H9 (cell line): ENCODE measurements around the gene C1QTNF3. TPM values are rescaled to one million over a fixed set of nuclear protein-coding genes. Genes with fewer than 3 reads are reported as not detected.

Experiments
- DNase-seq: peaks from one replicate; pipeline ENCODE4 v3.0.0-alpha.2; 2017
- H2AFZ ChIP-seq: one replicate; pipeline ENCODE4 v1.6.1; 2013; ENCODE audit warnings: mild to moderate bottlenecking, low read length, control low read depth, moderate library complexity
- H2AK5ac ChIP-seq: 2 replicates; pipeline ENCODE4 v1.6.1; 2013; ENCODE audit warnings: low read length, control low read depth, mixed read lengths; ENCODE audit not compliant: insufficient read length
- H2BK120ac ChIP-seq: one replicate; pipeline ENCODE4 v1.6.1; 2013; ENCODE audit warnings: low read depth, mild to moderate bottlenecking, low read length, control low read depth, inconsistent platforms; ENCODE audit not compliant: poor library complexity, severe bottlenecking
- H2BK12ac ChIP-seq: 2 replicates; pipeline ENCODE4 v1.6.1; 2013; ENCODE audit warnings: low read length, control low read depth, mixed read lengths, low read depth; ENCODE audit not compliant: insufficient read length
- H2BK15ac ChIP-seq: 2 replicates; pipeline ENCODE4 v1.6.1; 2013; ENCODE audit warnings: low read depth, low read length, control low read depth
- H2BK20ac ChIP-seq: one replicate; pipeline ENCODE4 v1.6.1; 2013; ENCODE audit warnings: low read depth, mild to moderate bottlenecking, low read length, control low read depth, inconsistent platforms; ENCODE audit not compliant: poor library complexity, severe bottlenecking
- H2BK5ac ChIP-seq: 2 replicates; pipeline ENCODE4 v1.6.1; 2013; ENCODE audit warnings: low read length, control low read depth, mixed read lengths; ENCODE audit not compliant: insufficient read length
- H3K14ac ChIP-seq: 2 replicates; pipeline ENCODE4 v1.6.1; 2013; ENCODE audit warnings: low read length, control low read depth; ENCODE audit not compliant: insufficient read depth
- H3K18ac ChIP-seq: 2 replicates; pipeline ENCODE4 v1.6.1; 2013; ENCODE audit warnings: low read depth, mild to moderate bottlenecking, mixed read lengths, low read length, control low read depth; ENCODE audit not compliant: insufficient read length
- H3K23ac ChIP-seq: 2 replicates; pipeline ENCODE4 v1.6.1; 2013; ENCODE audit warnings: low read length, control low read depth, mixed read lengths, low read depth; ENCODE audit not compliant: insufficient read length
- H3K23me2 ChIP-seq: 2 replicates; pipeline ENCODE4 v1.6.1; 2013; ENCODE audit warnings: low read depth, mild to moderate bottlenecking, mixed read lengths, low read length, control low read depth; ENCODE audit not compliant: insufficient read length, poor library complexity, severe bottlenecking
- H3K27ac ChIP-seq: 2 replicates; pipeline ENCODE4 v1.5.1; 2013; ENCODE audit warnings: low read length, control low read depth, mixed read lengths, low read depth; ENCODE audit not compliant: insufficient read length
- H3K27me3 ChIP-seq: 2 replicates; pipeline ENCODE4 v1.6.1; 2013; ENCODE audit warnings: low read length, control low read depth, inconsistent platforms; ENCODE audit not compliant: insufficient read depth
- H3K4ac ChIP-seq: 2 replicates; pipeline ENCODE4 v1.6.1; 2013; ENCODE audit warnings: low read depth, mild to moderate bottlenecking, control low read depth, inconsistent platforms, low read length, moderate library complexity
- H3K4me1 ChIP-seq: 2 replicates; pipeline ENCODE4 v1.6.1; 2013; ENCODE audit warnings: low read length, control low read depth, inconsistent platforms; ENCODE audit not compliant: insufficient read depth
- H3K4me2 ChIP-seq: 2 replicates; pipeline ENCODE4 v1.6.1; 2013; ENCODE audit warnings: low read length, control low read depth, mixed read lengths; ENCODE audit not compliant: insufficient read length, insufficient read depth
- H3K56ac ChIP-seq: 2 replicates; pipeline ENCODE4 v1.6.1; 2013; ENCODE audit warnings: low read depth, mild to moderate bottlenecking, mixed read lengths, low read length, control low read depth; ENCODE audit not compliant: insufficient read length
- H3K79me1 ChIP-seq: 2 replicates; pipeline ENCODE4 v1.6.1; 2013; ENCODE audit warnings: low read depth, mild to moderate bottlenecking, moderate library complexity, low read length, control low read depth, inconsistent platforms; ENCODE audit not compliant: insufficient read depth, poor library complexity, severe bottlenecking
- H3K79me2 ChIP-seq: 2 replicates; pipeline ENCODE4 v1.6.1; 2013; ENCODE audit warnings: low read length, control low read depth, inconsistent platforms; ENCODE audit not compliant: insufficient read depth
- H3K9ac ChIP-seq: 2 replicates; pipeline ENCODE4 v1.6.1; 2013; ENCODE audit warnings: low read length, control low read depth, mixed read lengths; ENCODE audit not compliant: insufficient read length; ENCODE audit errors: extremely low read depth
- H3K9me3 ChIP-seq: one replicate; pipeline ENCODE4 v1.6.1; 2013; ENCODE audit warnings: low read depth, low read length, inconsistent platforms; ENCODE audit not compliant: control insufficient read depth
- H3T11ph ChIP-seq: one replicate; pipeline ENCODE4 v1.6.1; 2013; ENCODE audit warnings: mild to moderate bottlenecking, low read length, control low read depth, inconsistent platforms
- H4K20me1 ChIP-seq: one replicate; pipeline ENCODE4 v1.6.1; 2013; ENCODE audit not compliant: control insufficient read depth, insufficient read length, insufficient read depth
- H4K5ac ChIP-seq: 2 replicates; pipeline ENCODE4 v1.6.1; 2013; ENCODE audit warnings: low read depth, mild to moderate bottlenecking, mixed read lengths, low read length, control low read depth; ENCODE audit not compliant: insufficient read length
- H4K8ac ChIP-seq: replicated peaks from 2 replicates; pipeline ENCODE4 v1.6.1; 2013; ENCODE audit warnings: low read length, control low read depth, mixed read lengths, low read depth; ENCODE audit not compliant: insufficient read length
- H4K91ac ChIP-seq: 2 replicates; pipeline ENCODE4 v1.6.1; 2013; ENCODE audit warnings: low read depth, mild to moderate bottlenecking, moderate library complexity, mixed read lengths, low read length, control low read depth; ENCODE audit not compliant: insufficient read length
- H3K27ac Mint-ChIP-seq, 3 experiments: 2 replicates in 2 of 3; 3 replicates in 1 of 3; pipeline ENCODE4 v1.8.0; 2020 to 2021; ENCODE audit warnings: mixed read lengths in 3 of 3, mild to moderate bottlenecking in 1 of 3, moderate library complexity in 1 of 3
- H3K27me3 Mint-ChIP-seq: 2 replicates; pipeline ENCODE4 v1.8.0; 2021; ENCODE audit warnings: low read depth, mild to moderate bottlenecking, moderate library complexity, mixed read lengths
- H3K36me3 Mint-ChIP-seq, 3 experiments: 2 replicates in 2 of 3; 3 replicates in 1 of 3; pipeline ENCODE4 v1.8.0; 2020 to 2021; ENCODE audit warnings: low read depth in 3 of 3, mixed read lengths in 3 of 3; ENCODE audit not compliant: insufficient read depth in 1 of 3
- H3K4me1 Mint-ChIP-seq, 2 experiments: 2 replicates each; pipeline ENCODE4 v1.8.0; 2020; ENCODE audit warnings: mixed read lengths in 2 of 2
- H3K4me3 Mint-ChIP-seq, 2 experiments: 2 replicates in 1 of 2; 3 replicates in 1 of 2; pipeline ENCODE4 v1.8.0; 2020 to 2021; ENCODE audit warnings: mild to moderate bottlenecking in 2 of 2, mixed read lengths in 2 of 2, moderate library complexity in 1 of 2
- H3K9me3 Mint-ChIP-seq, 2 experiments: 2 replicates in 1 of 2; 3 replicates in 1 of 2; pipeline ENCODE4 v1.8.0; 2020; ENCODE audit warnings: mild to moderate bottlenecking in 2 of 2, mixed read lengths in 2 of 2, moderate library complexity in 1 of 2
- CTCF ChIP-seq: fragments of 200-600 bp; sonication (generic); conservative IDR thresholded peaks from 3 replicates; pipeline ENCODE4 v1.8.0; 2021; ENCODE audit warnings: antibody characterized with exemption, mild to moderate bottlenecking
- WGBS: extraction: QIAGEN DNeasy Blood & Tissue Kit; methylation state at CpG from one replicate; pipeline ENCODE4 v1.1.7; 2013; ENCODE audit warnings: missing lambda C conversion rate, low lambda C conversion rate, mixed read lengths; ENCODE audit not compliant: insufficient read length; ENCODE audit errors: extremely low coverage; 5-methylcytosine and 5-hydroxymethylcytosine counted together
- total RNA-seq: library from RNA; stranded (reverse); gene quantifications from 2 replicates; pipeline ENCODE4 v1.2.1, GENCODE V29; 2021

Gene C1QTNF3
- total RNA-seq, 1 experiment from 2014 or later = 1.1 TPM

DNA sequence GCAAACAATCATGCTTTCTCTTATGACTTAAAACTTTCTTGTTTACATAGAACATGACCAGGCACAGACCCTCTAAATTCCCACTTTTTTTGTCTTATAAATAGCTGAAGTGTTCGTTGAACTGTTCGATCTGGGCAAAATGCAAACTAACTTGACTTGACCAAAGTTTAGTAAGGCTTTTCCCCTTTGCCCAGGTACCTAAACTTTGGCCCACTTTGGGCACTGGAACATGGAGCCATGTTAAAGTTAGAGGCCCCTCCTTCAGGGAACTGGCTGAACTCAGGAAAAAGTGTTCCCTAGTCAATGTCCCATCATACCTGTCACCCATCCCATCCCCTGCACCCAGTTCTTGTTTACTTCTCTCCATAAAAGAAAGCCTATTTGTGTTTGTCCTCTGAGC is 25.8 kb downstream of the C1QTNF3 start:
- Histone ChIP-seq H2AK5ac (no peak overlapping the region), H3K4me1 (no peaks in the 10 kb centered on the region), H3K27ac (no peak overlapping the region), H3K23ac (no peak overlapping the region), H3K9me3 (no peaks in the 10 kb centered on the region), H4K20me1 (no peaks in the 10 kb centered on the region), H3K4ac (no peak overlapping the region), H3K18ac (no peak overlapping the region), H3K27me3 (no peaks in the 10 kb centered on the region), H2BK120ac (no peak overlapping the region), H2BK12ac (no peak overlapping the region), H3T11ph (no peak overlapping the region), H3K79me2 (no peaks in the 10 kb centered on the region), H4K8ac (no peak overlapping the region), H2BK20ac (no peak overlapping the region), H2BK5ac (no peak overlapping the region), H3K4me2 (no peak overlapping the region), H3K56ac (no peak overlapping the region), H4K91ac (no peak overlapping the region), H3K79me1 (no peaks in the 10 kb centered on the region), H3K14ac (no peak overlapping the region), H3K23me2 (no peaks in the 10 kb centered on the region), H3K9ac (no peak overlapping the region), H2AFZ (no peak overlapping the region), H4K5ac (no peak overlapping the region), H2BK15ac (no peak overlapping the region)
- no peak for DNase-seq
- Mint-ChIP-seq H3K4me1 (peaks cover 4 to 13% of the 10 kb centered on the region in 2 experiments; a peak in 2 of 4 replicates), H3K27ac (no peak overlapping the region; a peak in 1 of 7 replicates), H3K27me3 (no peaks in the 10 kb centered on the region), H3K4me3 (no peak overlapping the region), H3K9me3 (no peaks in the 10 kb centered on the region), H3K36me3 (no peaks in the 10 kb centered on the region; a peak in 1 of 7 replicates)
- TF ChIP-seq CTCF = no peak
- WGBS = no CpG with 5 or more reads among the region's 2 CpGs
